HG03575 (cell line): ENCODE data around the gene MSANTD3.

Source experiments
- ATAC-seq: cut with Tn5 transposase; IDR thresholded peaks from one replicate; pipeline ENCODE4 v1.9.1; 2021; ENCODE audit not compliant: unreplicated experiment, insufficient number of reproducible peaks, low FRiP score; ENCODE audit errors: extremely low read depth

MSANTD3 gene

DNA sequence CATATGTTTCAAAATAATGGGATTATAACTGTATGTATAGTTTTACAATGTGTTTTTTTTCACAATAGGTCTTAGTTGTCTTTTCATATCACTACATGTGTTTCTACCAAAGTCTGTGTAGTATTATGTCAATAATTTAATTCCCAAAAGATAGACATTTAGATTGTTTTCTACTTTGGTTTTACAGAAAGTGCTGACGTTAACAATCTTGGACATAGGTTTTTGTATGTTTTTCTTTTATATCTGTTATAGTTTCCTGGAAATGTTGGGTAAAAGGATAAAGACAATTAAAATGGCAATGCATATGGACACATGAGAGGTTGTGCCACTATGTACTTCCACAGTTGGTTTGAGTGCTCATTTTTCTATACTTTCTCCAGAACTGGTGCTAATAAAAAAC lies 61.2 kb downstream of the MSANTD3 start:
- no peak for ATAC-seq

DNA sequence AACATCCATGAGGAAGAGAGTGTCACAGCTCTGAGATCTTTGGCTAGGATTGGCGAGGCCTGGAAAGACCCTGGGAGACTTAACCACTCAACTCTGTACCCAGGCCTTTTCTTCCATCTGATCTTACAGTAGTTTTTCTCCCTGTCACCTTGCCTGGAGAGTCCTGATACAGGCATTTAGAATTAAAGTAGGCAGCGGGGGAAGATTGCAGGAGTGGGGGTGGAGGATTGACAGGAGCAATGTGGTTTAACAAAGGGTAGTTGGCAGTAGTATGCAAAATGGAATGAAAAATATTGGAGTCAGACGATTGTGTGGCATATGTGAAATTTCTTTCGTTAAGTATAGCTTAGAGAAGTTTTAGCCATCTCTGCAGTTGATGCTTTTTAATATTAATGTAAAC lies 62.9 kb downstream of the MSANTD3 start:
- ATAC-seq = no peak

DNA sequence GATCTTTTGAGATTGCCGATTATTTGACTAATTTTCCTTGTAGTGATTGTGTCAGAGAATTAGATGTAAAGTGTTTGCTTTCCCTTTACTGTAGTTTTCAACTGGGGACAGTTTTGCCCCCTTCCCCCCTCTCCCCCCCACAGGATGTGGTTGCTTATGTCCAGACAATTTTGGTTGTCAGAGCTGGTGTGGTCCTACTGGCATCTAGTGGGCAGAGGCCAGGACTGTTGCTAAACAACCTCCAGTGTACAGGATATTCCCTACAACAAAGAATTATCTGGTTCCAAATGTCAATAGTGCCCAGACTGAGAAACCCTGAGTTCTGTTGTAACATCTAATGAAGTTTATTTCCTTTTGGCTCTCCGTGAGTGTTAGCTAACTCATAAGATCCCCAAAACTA lies 66.0 kb downstream of the MSANTD3 start:
- ATAC-seq = no peak

DNA sequence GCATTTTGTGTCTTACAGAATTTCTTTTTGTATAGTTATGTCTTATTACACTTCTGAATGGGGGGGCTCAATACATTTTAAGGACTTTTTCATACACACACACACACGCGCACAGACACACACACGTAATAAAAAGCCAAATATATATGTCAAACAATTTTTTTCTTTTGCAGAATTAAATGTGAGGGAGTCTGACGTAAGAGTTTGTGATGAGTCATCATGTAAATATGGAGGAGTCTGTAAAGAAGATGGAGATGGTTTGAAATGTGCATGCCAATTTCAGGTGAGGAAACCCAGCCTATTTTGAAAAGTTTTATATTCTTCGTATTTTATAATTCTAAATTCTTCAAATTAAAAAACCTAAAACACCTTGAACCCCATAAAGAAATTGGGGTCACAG lies 71.6 kb downstream of the MSANTD3 start:
- ATAC-seq = no peak

DNA sequence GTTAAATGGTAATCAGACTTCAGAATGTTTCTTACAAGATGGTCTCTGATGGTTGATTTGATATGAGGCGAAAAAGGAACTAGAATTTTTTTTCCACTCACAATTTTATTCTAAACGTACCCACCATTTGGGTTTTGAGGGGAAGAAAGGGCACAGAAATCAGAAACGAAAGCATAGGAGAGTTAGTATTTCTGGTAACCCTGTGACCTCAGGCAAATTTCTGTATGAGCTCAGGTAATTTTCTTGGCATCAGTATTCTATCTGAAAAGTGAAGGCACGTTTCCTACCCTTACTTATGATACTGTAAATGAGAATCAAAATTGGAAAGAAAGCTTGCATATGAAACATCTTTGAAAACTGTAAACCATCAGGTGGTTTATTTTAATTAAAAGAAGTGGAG lies 72.5 kb downstream of the MSANTD3 start:
- no peak for ATAC-seq

DNA sequence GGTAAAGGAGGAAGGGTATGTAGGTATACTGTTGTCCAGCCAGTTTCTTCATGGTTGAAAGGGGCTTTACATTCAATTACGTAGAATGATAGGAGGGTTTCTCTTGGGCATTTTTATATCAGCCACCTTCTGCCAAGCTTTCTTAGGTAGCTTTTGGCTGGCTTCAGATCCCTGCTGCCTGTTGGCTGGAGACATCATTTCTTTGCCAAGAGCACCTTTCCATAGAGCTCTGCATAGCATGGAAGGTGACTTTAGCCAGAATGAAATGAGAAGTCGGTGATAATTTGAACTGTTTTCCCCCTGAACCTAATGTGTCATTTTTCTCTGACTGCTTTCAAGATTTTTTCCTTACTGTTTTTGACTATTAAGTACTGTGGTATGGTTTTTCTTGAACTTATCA lies 72.9 kb downstream of the MSANTD3 start:
- no peak for ATAC-seq
